K562 (cell line): ENCODE measurements around the gene LUZP4. TPM values are rescaled to one million over a fixed set of nuclear protein-coding genes. Genes with fewer than 3 reads are reported as not detected.

Source experiments
- ATAC-seq: fragments of 200-7000 bp; cut with Tn5 transposase; 3 replicates; pipeline ENCODE4 v1.9.1; 2020; ENCODE audit warnings: moderate library complexity
- BruUV-seq: library from RNA; stranded (reverse); fragments of 400-500 nt; replicated peaks from 2 replicates; lab custom pipeline; 2021; lab: Mats Ljungman, UMichigan
- CTCF ChIA-PET: fragments of 300-600 bp; formaldehyde crosslinking; extraction: SDS; loops from one replicate; lab custom pipeline; 2021; ENCODE audit warnings: low intra/inter-chr PET ratio; lab: Yijun Ruan, JAX
- POLR2A ChIA-PET: fragments of 300-600, 350-650 bp; sonication (Branson Sonifier 250); formaldehyde crosslinking; extraction: SDS; loops from one replicate; lab custom pipeline; 2021; ENCODE audit warnings: antibody characterized with exemption, inconsistent platforms; lab: Yijun Ruan, JAX
- DNase-seq, 4 experiments: peaks; one replicate each; pipeline versions ENCODE4 v3.0.0 to v3.0.0-alpha.2; 2011 to 2018; ENCODE audit warnings: low spot score in 3 of 4, mixed read lengths in 3 of 4; ENCODE audit errors: extremely low read depth in 1 of 4
- FAIRE-seq: peaks from 2 replicates; lab custom pipeline; 2011; peaks lifted over from hg19 to GRCh38; lab: Jason Lieb, UNC
- H2AFZ ChIP-seq: 2 replicates; pipeline ENCODE4 v1.6.0; 2011; ENCODE audit warnings: low read depth, low read length, control low read depth, inconsistent platforms
- H3K27ac ChIP-seq: fragments of 200-600 bp; 3 replicates; pipeline ENCODE4 v1.8.0; 2011; ENCODE audit warnings: low read depth, mild to moderate bottlenecking, control low read depth, inconsistent platforms, low read length, moderate library complexity, mixed read lengths; ENCODE audit errors: extremely low read depth
- H3K27me3 ChIP-seq, 2 experiments: fragments of 300-600 bp in 1 of 2; 2 replicates in 1 of 2; 3 replicates in 1 of 2; pipeline versions ENCODE4 v1.6.0 to v1.8.0; 2011; ENCODE audit warnings: inconsistent platforms in 2 of 2, low read length in 2 of 2, mild to moderate bottlenecking in 1 of 2, mixed read lengths in 1 of 2, moderate library complexity in 1 of 2; ENCODE audit not compliant: control insufficient read depth in 2 of 2, insufficient read depth in 2 of 2
- H3K36me3 ChIP-seq: fragments of 300-600 bp; 3 replicates; pipeline ENCODE4 v1.8.0; 2011; ENCODE audit warnings: mild to moderate bottlenecking, low read length, inconsistent platforms; ENCODE audit not compliant: control insufficient read depth, insufficient read depth
- H3K4me1 ChIP-seq, 2 experiments: fragments of 200-600 bp in 1 of 2; replicated peaks in 1 of 2; 2 replicates in 1 of 2; 3 replicates in 1 of 2; pipeline versions ENCODE4 v1.5.1 to v1.8.0; 2011; ENCODE audit warnings: inconsistent platforms in 2 of 2, low read length in 2 of 2, mild to moderate bottlenecking in 1 of 2, mixed read lengths in 1 of 2, moderate library complexity in 1 of 2; ENCODE audit not compliant: control insufficient read depth in 2 of 2, insufficient read depth in 2 of 2
- H3K4me2 ChIP-seq: 2 replicates; pipeline ENCODE4 v1.6.1; 2011; ENCODE audit warnings: low read length, control low read depth, inconsistent platforms, mixed read lengths; ENCODE audit not compliant: insufficient read depth
- H3K4me3 ChIP-seq: fragments of 200-600 bp; sonication (generic), shearing (Covaris generic); 2 replicates; pipeline ENCODE4 v1.5.1; 2016; ENCODE audit warnings: control low read depth, inconsistent platforms
- H3K79me2 ChIP-seq: fragments of 200-600 bp; 3 replicates; pipeline ENCODE4 v1.8.0; 2011; ENCODE audit warnings: low read length, inconsistent platforms; ENCODE audit not compliant: control insufficient read depth, insufficient read depth
- H3K9ac ChIP-seq, 2 experiments: 2 replicates each; pipeline versions ENCODE4 v1.6.0 to v1.6.1; 2011; ENCODE audit warnings: low read depth in 2 of 2, low read length in 2 of 2, control low read depth in 1 of 2, inconsistent platforms in 1 of 2, mild to moderate bottlenecking in 1 of 2, mixed read lengths in 1 of 2; ENCODE audit not compliant: insufficient read depth in 1 of 2
- H3K9me1 ChIP-seq: one replicate; pipeline ENCODE4 v1.6.0; 2011; ENCODE audit warnings: inconsistent platforms, mild to moderate bottlenecking, low read length, moderate library complexity; ENCODE audit not compliant: control insufficient read depth, insufficient read depth
- H3K9me3 ChIP-seq: replicated peaks from 2 replicates; pipeline ENCODE4 v1.5.1; 2011; ENCODE audit warnings: low read depth, low read length, inconsistent platforms; ENCODE audit not compliant: control insufficient read depth, insufficient read depth
- H4K20me1 ChIP-seq: replicated peaks from 2 replicates; pipeline ENCODE4 v1.6.1; 2011; ENCODE audit warnings: low read length, inconsistent platforms, mixed read lengths; ENCODE audit not compliant: control insufficient read depth, insufficient read depth
- BRF2 ChIP-seq: IDR thresholded peaks from 3 replicates; pipeline ENCODE4 v1.6.1; 2011; ENCODE audit warnings: borderline replicate concordance, mild to moderate bottlenecking; ENCODE audit not compliant: insufficient read length, insufficient read depth
- CBX5 ChIP-seq: IDR thresholded peaks from 2 replicates; pipeline ENCODE4 v1.6.1; 2014; ENCODE audit warnings: low read depth, borderline replicate concordance
- DDX20 ChIP-seq: fragments of 450-650 bp; IDR thresholded peaks from 2 replicates; pipeline ENCODE4 v1.6.1; 2016; ENCODE audit warnings: missing genetic modification characterization, low read depth, mild to moderate bottlenecking, missing compliant biosample characterization, moderate library complexity
- FOXJ2 ChIP-seq: fragments of 200-800 bp; sonication (Bioruptor generic); IDR thresholded peaks from 2 replicates; pipeline ENCODE4 v1.6.1; 2016; ENCODE audit warnings: missing genetic modification characterization, missing compliant biosample characterization
- HCFC1 ChIP-seq: IDR thresholded peaks from 2 replicates; pipeline ENCODE4 v1.6.1; 2012; ENCODE audit warnings: low read depth, low read length, improper control_type of control experiment
- KLF13 ChIP-seq: fragments of 450-650 bp; IDR thresholded peaks from 2 replicates; pipeline ENCODE4 v1.6.1; 2016; ENCODE audit warnings: missing genetic modification characterization, low read depth, mild to moderate bottlenecking, missing compliant biosample characterization, moderate library complexity, borderline replicate concordance
- KLF16 ChIP-seq: IDR thresholded peaks from 2 replicates; pipeline ENCODE4 v1.6.1; 2016; ENCODE audit warnings: antibody characterized with exemption
- NFE2L1 ChIP-seq: fragments of 450-650 bp; IDR thresholded peaks from 2 replicates; pipeline ENCODE4 v1.6.1; 2016; ENCODE audit warnings: missing genetic modification characterization, low read depth, mild to moderate bottlenecking, missing compliant biosample characterization, moderate library complexity, borderline replicate concordance
- POLR2AphosphoS2 ChIP-seq: IDR thresholded peaks from 2 replicates; pipeline ENCODE4 v1.6.1; 2012; ENCODE audit warnings: low read length, improper control_type of control experiment
- RFX5 ChIP-seq: IDR thresholded peaks from 2 replicates; pipeline ENCODE4 v1.6.1; 2011; ENCODE audit warnings: low read depth, mild to moderate bottlenecking, improper control_type of control experiment, low read length
- SMARCA4 ChIP-seq: fragments of 450-650 bp; IDR thresholded peaks from 2 replicates; pipeline ENCODE4 v1.6.1; 2016
- SP2 ChIP-seq: IDR thresholded peaks from 2 replicates; pipeline ENCODE4 v1.6.1; 2011; ENCODE audit warnings: mild to moderate bottlenecking, low read depth, low read length, moderate library complexity; ENCODE audit not compliant: poor library complexity, severe bottlenecking; ENCODE audit errors: extremely low read depth
- SRF ChIP-seq, 2 experiments: fragments of 250-450, 450-650 bp in 1 of 2; sonication (Bioruptor Pico) in 1 of 2; sonication (generic) in 1 of 2; formaldehyde crosslinking; IDR thresholded peaks; 2 replicates each; pipeline versions ENCODE4 v1.5.0 to v1.5.1; 2020 to 2022; ENCODE audit warnings: mild to moderate bottlenecking in 1 of 2, missing genetic modification reagents in 1 of 2
- TAF1 ChIP-seq: IDR thresholded peaks from 2 replicates; pipeline ENCODE4 v1.6.1; 2011; ENCODE audit warnings: mild to moderate bottlenecking, low read length, moderate library complexity; ENCODE audit not compliant: insufficient read depth, control insufficient read depth, severe bottlenecking; ENCODE audit errors: extremely low read depth
- ZFP1 ChIP-seq: fragments of 450-650 bp; formaldehyde crosslinking; IDR thresholded peaks from 2 replicates; pipeline ENCODE4 v1.4.0; 2020; ENCODE audit warnings: mild to moderate bottlenecking, mixed read lengths
- ZNF277 ChIP-seq: fragments of 250-450 bp; sonication (Bioruptor Pico); IDR thresholded peaks from 2 replicates; pipeline ENCODE4 v1.8.0; 2022; ENCODE audit warnings: inconsistent platforms, mild to moderate bottlenecking, moderate library complexity, borderline replicate concordance
- ZNF561 ChIP-seq: fragments of 450-650 bp; formaldehyde crosslinking; conservative IDR thresholded peaks from 2 replicates; pipeline ENCODE4 v1.4.0; 2020; ENCODE audit warnings: mild to moderate bottlenecking, moderate library complexity
- WGBS: fragments of 100-300 bp; shearing (Covaris generic); methylation state at CpG from one replicate; pipeline ENCODE4 v1.1.6; 2016; ENCODE audit warnings: low coverage, mixed read lengths; ENCODE audit not compliant: insufficient coverage; ENCODE audit errors: missing lambda C conversion rate; 5-methylcytosine and 5-hydroxymethylcytosine counted together
- in situ Hi-C: fragments of 300-500 bp; cut with MboI; formaldehyde crosslinking; loops from 4 replicates; pipeline ENCODE4 v1.15.0; 2018; ENCODE audit warnings: inconsistent platforms, mixed read lengths
- intact Hi-C: fragments of 100-400 bp; cut with micrococcal nuclease; formaldehyde crosslinking; loops from 2 replicates; pipeline ENCODE4 v1.14.2; 2022
- polyA plus RNA-seq, 8 experiments: library from polyadenylated mRNA; depleted of rRNA in 4 of 8; stranded (reverse) in 5 of 8; unstranded in 3 of 8; fragments of >200 nt; fragmentation: Nextera tagmentation in 2 of 8; fragmentation: Illumina TruSeq in 1 of 8; extraction: Ambion mirVana in 2 of 8; extraction: Trizol in 1 of 8; gene quantifications; 2 replicates each; pipeline versions ENCODE4 v1.2.1 to v1.2.3, GENCODE V29; 2011 to 2014; ENCODE audit warnings: inconsistent platforms in 1 of 8, missing spikeins in 1 of 8
- total RNA-seq, 7 experiments: library from RNA; depleted of rRNA in 6 of 7; stranded (reverse); fragments of >200 nt in 6 of 7; fragmentation: Illumina TruSeq in 2 of 7; extraction: Trizol in 2 of 7; gene quantifications; 2 replicates each; pipeline versions ENCODE4 v1.2.1 to v1.2.3, GENCODE V29; 2011 to 2021; ENCODE audit warnings: low replicate concordance in 1 of 7

The LUZP4 gene
- total and polyA plus RNA-seq, 9 of the 15 experiments (the other 6 are each of a cell fraction or from before 2014, with no cell fraction given), result 0.16 to 1.1 (median 0.36) TPM

GRCh38 chrX:115318139-115318538 lies 28.6 kb downstream of the LUZP4 start:
- Histone ChIP-seq H3K36me3 (no peaks in the 10 kb centered on the region), H3K9me1 (no peaks in the 10 kb centered on the region), H3K4me1 (no peaks in the 10 kb centered on the region; a peak in 1 of 5 replicates), H3K9me3 (no peaks in the 10 kb centered on the region), H3K4me2 (no peak overlapping the region), H3K27ac (no peak overlapping the region), H4K20me1 (no peaks in the 10 kb centered on the region), H3K4me3 (no peak overlapping the region), H3K27me3 (no peaks in the 10 kb centered on the region), H3K9ac (no peak overlapping the region), H3K79me2 (no peaks in the 10 kb centered on the region), H2AFZ (no peak overlapping the region)
- no TSS peak for BruUV-seq
- in situ Hi-C loops (no loop called here), intact Hi-C loops (no loop called here)
- WGBS, result 31% methylated on average over 4 of the region's 5 CpGs
- CTCF ChIA-PET, result no interaction called here
- ATAC-seq (no peak), FAIRE-seq (no peak), DNase-seq (no peak)
- POLR2A ChIA-PET, result no interaction called here
- TF ChIP-seq SRF (CRISPR knock-in tag; IDR thresholded peaks at IDR 0.05) (no peak), BRF2 (no peak), NFE2L1 (tag) (no peak), TAF1 (no peak), SMARCA4 (no peak), RFX5 (no peak), DDX20 (tag) (no peak), KLF13 (tag) (no peak), ZNF277 (CRISPR knock-in tag) (no peak), POLR2AphosphoS2 (no peak), SP2 (no peak), CBX5 (no peak), HCFC1 (no peak), ZFP1 (CRISPR knock-in tag) (no peak), ZNF561 (no peak), KLF16 (no peak), FOXJ2 (tag) (no peak)
- TF ChIP-seq, all 486 proteins: peak for 0
